Measurements from ENCODE around the gene CACNA2D3. TPM values are rescaled to one million over a fixed set of nuclear protein-coding genes. Genes with fewer than 3 reads are reported as not detected.

The CACNA2D3 gene
- total RNA-seq, 1 donor from 2014 or later, result not detected

DNA sequence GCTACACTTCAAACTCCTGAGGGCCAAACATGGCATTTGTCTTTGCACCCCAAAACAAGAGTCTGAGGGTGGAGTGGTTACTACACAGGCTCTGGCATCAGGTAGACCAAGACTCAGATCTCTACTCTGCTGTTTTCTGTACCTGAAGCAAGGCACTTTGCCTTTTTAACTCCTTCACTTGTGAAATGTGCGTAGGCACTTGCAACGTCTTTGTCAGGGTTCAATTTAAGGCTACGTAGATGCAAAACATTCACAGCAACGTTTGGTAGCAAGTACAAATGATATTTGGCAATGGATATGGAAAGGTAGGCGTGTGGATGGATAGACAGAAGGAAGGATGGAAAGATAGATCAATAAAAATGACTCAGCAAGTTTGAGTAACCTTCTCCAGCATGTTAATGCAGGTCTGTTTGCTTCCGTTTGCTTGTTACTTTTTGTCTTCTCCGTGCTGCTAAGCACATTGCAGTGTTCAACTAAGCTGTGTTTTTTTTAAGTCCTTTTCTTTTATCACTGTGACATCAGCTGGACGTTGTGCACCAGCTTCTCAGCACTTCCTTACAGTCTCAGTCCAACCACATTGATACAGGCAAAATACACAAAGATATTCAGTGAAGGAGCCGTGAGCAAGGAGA, 704.8 kb downstream of the CACNA2D3 start:
- H4K20me1 ChIP-seq (ENCODE audit: low read depth), result no peaks in the 10 kb centered on the region
- no peaks in the 10 kb centered on the region for H3K79me2 ChIP-seq (ENCODE audit: low read depth)
- peaks cover 4% of the 10 kb centered on the region for H3K4me1 ChIP-seq
- no peak overlapping the region for H3K27ac ChIP-seq
- H3F3A ChIP-seq (ENCODE audit: low read depth), result peaks cover 2% of the 10 kb centered on the region
- H3K27me3 Mint-ChIP-seq (ENCODE audit: insufficient read depth, low read depth), result peaks cover 5% of the 10 kb centered on the region
- no peak for DNase-seq (ENCODE audit: low spot score)
- H3K4me2 ChIP-seq, result no peak overlapping the region
- H3K9me3 ChIP-seq (ENCODE audit: low read depth), result peaks cover 6% of the 10 kb centered on the region
- H3K4me1 Mint-ChIP-seq, result peaks cover 5% of the 10 kb centered on the region
- TF ChIP-seq, protein P1, sequence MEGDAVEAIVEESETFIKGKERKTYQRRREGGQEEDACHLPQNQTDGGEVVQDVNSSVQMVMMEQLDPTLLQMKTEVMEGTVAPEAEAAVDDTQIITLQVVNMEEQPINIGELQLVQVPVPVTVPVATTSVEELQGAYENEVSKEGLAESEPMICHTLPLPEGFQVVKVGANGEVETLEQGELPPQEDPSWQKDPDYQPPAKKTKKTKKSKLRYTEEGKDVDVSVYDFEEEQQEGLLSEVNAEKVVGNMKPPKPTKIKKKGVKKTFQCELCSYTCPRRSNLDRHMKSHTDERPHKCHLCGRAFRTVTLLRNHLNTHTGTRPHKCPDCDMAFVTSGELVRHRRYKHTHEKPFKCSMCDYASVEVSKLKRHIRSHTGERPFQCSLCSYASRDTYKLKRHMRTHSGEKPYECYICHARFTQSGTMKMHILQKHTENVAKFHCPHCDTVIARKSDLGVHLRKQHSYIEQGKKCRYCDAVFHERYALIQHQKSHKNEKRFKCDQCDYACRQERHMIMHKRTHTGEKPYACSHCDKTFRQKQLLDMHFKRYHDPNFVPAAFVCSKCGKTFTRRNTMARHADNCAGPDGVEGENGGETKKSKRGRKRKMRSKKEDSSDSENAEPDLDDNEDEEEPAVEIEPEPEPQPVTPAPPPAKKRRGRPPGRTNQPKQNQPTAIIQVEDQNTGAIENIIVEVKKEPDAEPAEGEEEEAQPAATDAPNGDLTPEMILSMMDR (IDR thresholded peaks at IDR 0.05), result no peak
- TF ChIP-seq EZH2 (IDR thresholded peaks at IDR 0.05) (no peak), EZH2phosphoT487 (IDR thresholded peaks at IDR 0.05) (no peak)
- H3K36me3 ChIP-seq, result no peaks in the 10 kb centered on the region
- H3K4me3 ChIP-seq, result no peak overlapping the region
- H3K4me3 Mint-ChIP-seq, result no peak overlapping the region
- peaks cover 2% of the 10 kb centered on the region for H3K36me3 Mint-ChIP-seq
- peaks cover 23% of the 10 kb centered on the region for H3K9me3 Mint-ChIP-seq
- peak overlapping the region; percentile 59 for H2AFZ ChIP-seq (replicated peaks)
- H3K9ac ChIP-seq, result no peak overlapping the region
- no peak overlapping the region for H3K27ac Mint-ChIP-seq
- no peaks in the 10 kb centered on the region for H3K27me3 ChIP-seq

DNA sequence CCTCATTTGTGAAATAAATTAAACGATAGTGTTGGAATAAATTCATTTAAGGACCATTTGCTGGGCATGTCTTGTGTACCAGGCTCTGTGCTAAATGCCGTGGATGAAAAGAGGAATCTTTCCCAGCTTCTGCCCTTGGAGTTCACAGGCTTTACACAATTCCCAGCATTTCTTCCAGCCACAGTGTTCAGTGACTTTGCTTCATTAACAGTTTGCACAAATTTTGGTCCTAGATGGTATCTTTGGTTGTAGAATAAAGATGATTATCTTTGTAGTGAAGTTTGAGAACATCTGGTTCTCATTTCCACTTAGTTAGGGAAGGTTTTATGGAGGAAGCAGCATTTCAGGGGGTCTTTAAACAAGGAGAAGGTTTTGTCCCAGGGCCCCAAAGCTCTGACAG, 705.4 kb downstream of the CACNA2D3 start:
- H4K20me1 ChIP-seq (ENCODE audit: low read depth), result no peaks in the 10 kb centered on the region
- no peaks in the 10 kb centered on the region for H3K79me2 ChIP-seq (ENCODE audit: low read depth)
- Mint-ChIP-seq H3K9me3 (peaks cover 26% of the 10 kb centered on the region), H3K4me3 (no peak overlapping the region), H3K4me1 (peaks cover 2% of the 10 kb centered on the region), H3K27me3 (ENCODE audit: insufficient read depth, low read depth) (peaks cover 5% of the 10 kb centered on the region), H3K36me3 (peaks cover 2% of the 10 kb centered on the region), H3K27ac (no peak overlapping the region)
- TF ChIP-seq EZH2 (IDR thresholded peaks at IDR 0.05), result no peak
- TF ChIP-seq EZH2phosphoT487 (IDR thresholded peaks at IDR 0.05), result no peak
- TF ChIP-seq, protein P1 (IDR thresholded peaks at IDR 0.05), result no peak
- no peak overlapping the region for H3K9ac ChIP-seq
- H3K9me3 ChIP-seq (ENCODE audit: low read depth), result peaks cover 6% of the 10 kb centered on the region
- H3K27ac ChIP-seq, result no peak overlapping the region
- H3F3A ChIP-seq (ENCODE audit: low read depth), result no peaks in the 10 kb centered on the region
- H3K4me3 ChIP-seq, result no peak overlapping the region
- no peak for DNase-seq (ENCODE audit: low spot score)
- no peaks in the 10 kb centered on the region for H3K36me3 ChIP-seq
- H3K4me1 ChIP-seq, result no peaks in the 10 kb centered on the region
- no peaks in the 10 kb centered on the region for H3K27me3 ChIP-seq
- no peak overlapping the region for H2AFZ ChIP-seq (replicated peaks)
- no peak overlapping the region for H3K4me2 ChIP-seq

DNA sequence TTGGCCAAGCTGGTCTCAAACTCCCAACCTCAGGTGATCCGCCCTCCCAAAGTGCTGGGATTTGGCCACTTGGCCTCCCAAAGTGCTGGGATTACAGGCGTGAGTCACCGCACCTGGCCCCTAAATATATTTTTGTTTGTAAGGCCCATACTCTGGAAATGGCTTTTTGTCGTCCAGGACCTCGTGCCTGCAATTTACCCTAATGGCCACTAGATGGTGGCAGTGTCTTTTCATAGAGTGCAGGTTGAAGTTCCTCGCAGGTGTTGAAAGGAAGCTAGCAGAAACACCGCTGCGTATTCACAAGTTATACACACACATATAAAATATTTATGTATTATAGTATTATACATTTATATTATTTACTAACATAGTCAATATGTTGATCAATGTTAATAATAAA, 708.3 kb downstream of the CACNA2D3 start:
- TF ChIP-seq EZH2phosphoT487 (IDR thresholded peaks at IDR 0.05), result no peak
- TF ChIP-seq, protein P1 (IDR thresholded peaks at IDR 0.05), result peak; percentile 71
- DNase-seq (ENCODE audit: low spot score), result peak; percentile 51

More for the DNA sequence above, 708.3 kb downstream of the CACNA2D3 start:
- Histone ChIP-seq H4K20me1 (ENCODE audit: low read depth) (no peaks in the 10 kb centered on the region), H3K36me3 (no peaks in the 10 kb centered on the region), H3K4me2 (no peak overlapping the region), H3K9me3 (ENCODE audit: low read depth) (peaks cover 6% of the 10 kb centered on the region), H3K27ac (no peak overlapping the region), H3K79me2 (ENCODE audit: low read depth) (no peaks in the 10 kb centered on the region), H3F3A (ENCODE audit: low read depth) (no peaks in the 10 kb centered on the region), H3K4me1 (no peaks in the 10 kb centered on the region), H3K4me3 (no peak overlapping the region), H3K27me3 (no peaks in the 10 kb centered on the region), H3K9ac (no peak overlapping the region), H2AFZ (replicated peaks) (no peak overlapping the region)
- Mint-ChIP-seq H3K4me3 (no peak overlapping the region), H3K9me3 (peaks cover 24% of the 10 kb centered on the region), H3K36me3 (no peaks in the 10 kb centered on the region), H3K27ac (no peak overlapping the region), H3K27me3 (ENCODE audit: insufficient read depth, low read depth) (peaks cover 5% of the 10 kb centered on the region), H3K4me1 (peaks cover 2% of the 10 kb centered on the region)
